GM18511 (cell line): ENCODE data around the gene ZNF586.
A peak's percentile ranks its signal among the peaks of the same experiment; 100 is the strongest.
"Not testable (repeated sequence)": the region's sequence is repeated elsewhere in the genome, so short reads cannot be mapped to it uniquely, and the experiment has no call there.

Experiments
- ATAC-seq: cut with Tn5 transposase; IDR thresholded peaks from one replicate; pipeline ENCODE4 v1.9.1; 2021; ENCODE audit warnings: mild to moderate bottlenecking, moderate library complexity; ENCODE audit not compliant: unreplicated experiment

Gene ZNF586

DNA sequence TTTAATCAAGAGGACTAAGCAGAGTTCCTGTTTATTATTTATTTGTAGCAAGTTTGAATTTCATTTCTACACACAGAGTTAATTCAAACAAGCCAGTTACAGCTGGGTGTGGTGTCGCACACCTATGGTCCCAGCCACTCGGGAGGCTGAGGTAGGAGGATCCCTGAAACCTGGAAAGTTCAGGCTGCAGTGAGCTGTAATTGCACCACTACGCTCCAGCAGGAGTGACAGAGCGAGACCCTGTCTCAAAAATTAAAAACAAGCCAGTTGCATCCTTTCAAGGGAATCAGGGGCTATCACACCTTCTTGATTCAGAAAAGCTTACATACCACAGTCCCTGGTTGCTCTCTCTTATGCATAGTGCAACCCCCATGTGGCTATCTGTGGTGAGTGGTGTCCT, 19.8 kb downstream of the ZNF586 start:
- no peak for ATAC-seq

DNA sequence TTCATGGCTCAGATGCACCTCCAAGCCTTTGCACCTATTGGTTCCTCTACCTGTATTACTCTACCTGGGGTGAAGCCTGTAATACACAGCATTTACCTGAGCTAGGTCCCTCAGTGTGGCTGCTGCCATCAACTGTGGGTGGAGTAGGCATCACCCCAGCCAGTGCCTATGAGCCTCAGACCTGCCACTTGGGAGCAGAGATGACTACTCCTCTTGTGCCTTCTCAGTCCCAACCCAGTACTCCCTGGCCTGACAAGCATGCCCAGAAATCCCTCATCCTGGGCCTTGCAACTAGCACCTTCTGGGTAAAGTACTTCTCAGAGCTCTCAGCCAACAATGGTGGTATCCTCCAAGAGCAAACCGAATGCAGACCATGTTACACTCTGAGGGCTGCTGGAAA, 27.1 kb downstream of the ZNF586 start:
- ATAC-seq: not testable (repeated sequence)

- no peak for ATAC-seq
These were observed 31.2 kb downstream of the ZNF586 start for GRCh38 chr19:57800696-57801095.

- no peak for ATAC-seq
These were observed 32.8 kb downstream of the ZNF586 start for GRCh38 chr19:57802269-57802668.

DNA sequence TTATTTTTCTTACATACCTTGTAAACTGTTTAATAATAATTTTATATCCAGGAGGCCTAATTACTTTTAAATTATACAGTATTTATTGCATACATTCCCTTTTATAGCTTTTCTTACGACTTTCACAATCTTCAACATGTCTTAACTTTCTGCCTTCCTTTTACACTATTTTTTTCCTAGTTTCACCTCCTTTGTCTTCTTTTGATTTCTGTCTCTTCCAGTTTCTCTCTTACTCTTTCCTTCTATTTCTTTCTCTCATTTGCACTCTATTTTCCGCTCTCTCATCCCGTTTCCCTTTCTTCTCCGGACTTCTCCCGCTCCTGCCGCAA, 33.8 kb downstream of the ZNF586 start:
- no peak for ATAC-seq

DNA sequence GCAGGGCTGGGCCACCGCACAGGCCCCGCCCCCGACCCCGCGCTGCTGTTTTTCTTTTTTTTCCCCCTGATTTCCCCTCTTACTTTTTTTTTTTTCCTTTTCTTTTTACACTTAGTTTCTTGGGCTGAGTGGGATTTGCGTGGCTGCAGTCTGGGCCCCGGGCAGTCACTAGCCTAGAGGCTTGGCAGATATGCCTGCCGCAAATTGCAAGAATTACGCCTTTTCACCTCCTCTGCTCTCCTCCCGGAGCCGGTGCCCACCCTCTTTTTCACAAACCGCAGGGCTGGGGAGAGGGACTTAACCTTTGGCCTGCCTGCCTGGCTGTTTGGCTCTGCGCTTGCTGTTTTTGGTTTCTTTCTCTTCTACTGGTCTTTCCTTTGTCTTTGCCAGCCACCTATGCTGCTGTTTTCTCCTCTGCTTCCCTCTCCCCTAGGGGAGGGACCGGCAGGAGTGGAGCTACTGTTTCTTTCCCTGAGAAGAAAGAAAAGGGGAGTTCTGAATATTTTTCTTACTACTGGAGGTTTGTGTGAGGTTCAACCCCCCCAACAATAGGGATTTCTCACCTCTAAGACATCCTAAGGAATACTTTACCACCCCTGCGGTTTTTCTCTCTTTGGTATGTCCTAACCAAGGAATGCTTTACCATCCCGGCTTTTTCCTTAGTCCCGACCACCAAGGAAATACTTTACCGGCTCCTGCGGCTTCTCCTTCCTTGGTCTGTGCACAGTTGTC, 34.3 kb downstream of the ZNF586 start:
- ATAC-seq: no peak

- no peak for ATAC-seq
These were observed 38.1 kb downstream of the ZNF586 start for GRCh38 chr19:57807541-57807940.

DNA sequence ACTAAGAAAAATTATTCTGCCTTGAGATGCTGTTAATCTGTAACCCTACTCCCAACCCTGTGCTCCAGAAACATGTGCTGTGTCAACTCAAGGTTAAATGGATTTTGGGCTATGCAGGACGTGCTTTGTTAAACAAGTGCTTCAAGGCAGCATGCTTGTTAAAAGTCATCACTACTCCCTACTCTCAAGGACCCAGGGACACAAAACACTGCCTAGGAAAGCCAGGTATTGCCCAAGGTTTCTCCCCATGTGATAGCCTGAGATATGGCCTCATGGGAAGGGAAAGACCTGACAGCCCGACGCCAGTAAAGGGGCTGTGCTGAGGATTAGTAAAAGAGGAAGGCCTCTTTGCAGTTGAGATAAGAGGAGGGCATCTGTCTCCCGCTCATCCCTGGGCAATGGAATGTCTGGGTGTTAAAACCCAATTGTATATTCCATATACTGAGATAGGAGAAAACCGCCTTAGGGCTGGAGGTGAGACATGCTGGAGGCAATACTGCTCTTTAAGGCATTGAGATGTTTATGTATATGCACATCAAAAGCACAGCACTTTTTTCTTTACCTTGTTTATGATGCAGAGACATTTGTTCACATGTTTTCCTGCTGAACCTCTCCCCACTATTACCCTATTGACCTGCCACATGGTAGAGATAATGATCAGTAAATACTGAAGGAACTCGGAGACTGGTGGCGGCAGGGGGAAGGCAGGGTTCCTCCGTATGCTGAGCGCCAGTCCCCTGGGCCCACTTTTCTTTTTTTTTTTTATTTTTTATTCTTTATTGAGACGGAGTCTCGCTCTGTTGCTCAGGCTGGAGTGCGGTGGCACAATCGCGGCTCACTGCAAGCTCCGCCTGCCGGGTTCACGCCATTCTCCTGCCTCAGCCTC, 41.2 kb downstream of the ZNF586 start:
- ATAC-seq: not testable (repeated sequence)

DNA sequence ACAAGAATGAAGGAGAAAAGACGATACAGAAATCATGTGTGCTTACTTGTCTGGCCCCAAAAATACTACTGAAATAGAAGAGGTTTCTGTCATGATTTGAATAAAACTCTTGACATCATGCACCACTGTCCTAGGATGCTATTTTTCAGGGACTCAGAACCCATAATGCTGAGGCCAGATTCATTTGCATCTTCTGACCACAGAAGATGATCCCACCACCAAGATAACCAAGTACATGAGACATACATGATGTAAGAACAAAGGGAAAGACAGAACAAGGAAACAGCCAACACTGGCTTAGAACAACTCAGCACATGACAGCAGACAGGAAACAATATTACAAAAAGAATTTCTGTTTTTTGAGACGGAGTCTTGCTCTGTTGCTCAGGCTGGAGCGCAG, 42.8 kb downstream of the ZNF586 start:
- ATAC-seq: no peak

- not testable (repeated sequence) for ATAC-seq
These were observed 43.7 kb downstream of the ZNF586 start for GRCh38 chr19:57812975-57813820.

- no peak for ATAC-seq
These were observed 44.5 kb downstream of the ZNF586 start for GRCh38 chr19:57813919-57814504.

DNA sequence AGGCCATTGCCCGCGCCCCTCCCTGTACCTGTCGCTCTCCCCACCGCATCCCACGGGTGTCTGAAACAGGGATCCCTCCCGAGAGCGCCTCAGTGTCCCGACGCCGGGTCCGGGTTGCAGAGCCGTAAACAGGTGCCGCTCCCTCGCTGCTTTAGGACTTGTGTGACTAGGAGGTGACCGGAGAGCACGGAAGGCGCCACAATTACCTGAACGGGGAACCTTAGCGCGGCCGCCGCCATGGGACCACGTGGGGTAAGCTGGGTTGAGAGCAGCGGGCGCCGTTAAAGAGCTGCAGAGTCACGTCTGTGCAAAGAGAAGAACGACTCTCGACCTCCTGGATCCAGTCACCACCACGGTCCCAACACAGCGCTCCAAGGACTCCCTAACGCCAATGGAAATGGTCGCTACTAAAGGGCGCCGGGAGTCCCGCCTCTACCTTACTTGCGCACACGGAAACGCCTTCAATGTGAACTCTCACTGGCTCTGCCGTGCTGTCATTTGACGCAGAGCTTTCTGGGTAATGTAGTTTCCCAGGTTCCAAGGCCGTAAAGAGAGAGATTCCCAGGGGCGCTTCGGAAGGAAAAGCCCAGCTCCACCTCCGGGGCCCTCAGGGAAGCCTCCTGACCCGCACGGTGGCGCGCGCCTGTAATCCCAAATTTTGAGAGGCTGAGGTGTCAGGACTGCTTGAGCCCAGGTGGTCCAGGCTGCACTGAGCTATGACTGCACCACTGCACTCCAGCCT, 45.2 kb downstream of the ZNF586 start, which contains the start of gene ZNF552:
Gene ZNF552 (minus strand): TSS at position 409 of the 742 bp plus-strand sequence. CDS start 170 bp downstream, at position 239.
- peak; percentile 76 for ATAC-seq

DNA sequence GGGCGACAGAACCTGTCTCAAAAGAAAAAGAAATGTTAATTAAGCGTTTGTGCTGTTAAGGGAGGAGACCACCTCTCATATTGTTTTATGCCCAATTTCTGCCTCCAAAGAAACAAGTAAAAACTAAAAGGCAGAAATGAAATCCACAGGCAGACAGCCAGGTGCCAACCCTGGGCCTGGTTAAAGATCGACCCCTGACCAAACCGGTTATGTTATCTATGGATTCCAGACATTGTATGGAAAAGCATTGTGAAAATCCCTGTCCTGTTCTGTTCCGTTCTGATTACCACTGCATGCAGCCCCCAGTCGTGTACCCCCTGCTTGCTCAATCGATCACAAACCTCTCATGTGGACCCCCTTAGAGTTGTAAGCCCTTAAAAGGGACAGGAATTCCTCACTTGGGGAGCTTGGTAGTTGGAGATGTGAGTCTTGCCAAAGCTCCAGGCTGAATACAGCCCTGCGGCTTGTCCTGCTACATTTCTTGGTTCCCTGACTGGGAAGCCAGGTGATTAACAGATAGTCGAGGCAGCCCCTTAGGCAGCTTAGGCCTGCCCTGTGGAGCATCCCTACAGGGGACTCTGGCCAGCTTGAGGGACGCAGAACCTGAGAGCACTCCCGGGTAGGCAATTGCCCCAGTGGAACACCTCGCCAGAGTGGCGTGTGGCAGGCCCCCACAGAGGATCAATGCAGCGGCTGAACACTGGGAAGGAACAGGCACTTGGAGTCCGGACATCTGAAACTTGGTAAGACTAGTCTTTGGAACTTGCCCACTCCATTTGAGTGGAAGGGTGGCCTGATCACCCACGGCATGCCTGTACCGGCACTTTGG, 46.0 kb downstream of the ZNF586 start:
- ATAC-seq: no peak

DNA sequence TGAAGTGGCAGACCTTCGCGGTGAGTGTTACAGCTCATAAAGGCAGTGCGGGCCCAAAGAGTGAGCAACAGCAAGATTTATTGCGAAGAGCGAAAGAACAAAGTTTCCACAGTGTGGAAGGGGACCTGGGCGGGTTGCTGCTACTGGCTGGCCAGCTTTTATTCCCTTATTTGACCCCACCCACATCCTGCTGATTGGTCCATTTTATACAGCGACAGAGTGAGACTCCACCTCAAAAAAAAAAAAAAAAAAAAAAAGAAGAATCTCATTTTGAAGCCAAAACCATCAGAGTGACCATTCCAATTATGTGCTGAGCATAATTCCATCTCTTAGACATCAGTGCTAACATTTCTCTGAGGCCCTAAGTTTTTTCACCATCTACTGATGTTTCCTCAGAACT, 47.2 kb downstream of the ZNF586 start:
- ATAC-seq: no peak

GRCh38 chr19:57817976-57818375, 48.5 kb downstream of the ZNF586 start:
- no peak for ATAC-seq

- no peak for ATAC-seq
These were observed 48.9 kb downstream of the ZNF586 start for GRCh38 chr19:57818378-57818777.

- ATAC-seq: peak; percentile 88
These were observed 50.1 kb downstream of the ZNF586 start for GRCh38 chr19:57819475-57820148.

DNA sequence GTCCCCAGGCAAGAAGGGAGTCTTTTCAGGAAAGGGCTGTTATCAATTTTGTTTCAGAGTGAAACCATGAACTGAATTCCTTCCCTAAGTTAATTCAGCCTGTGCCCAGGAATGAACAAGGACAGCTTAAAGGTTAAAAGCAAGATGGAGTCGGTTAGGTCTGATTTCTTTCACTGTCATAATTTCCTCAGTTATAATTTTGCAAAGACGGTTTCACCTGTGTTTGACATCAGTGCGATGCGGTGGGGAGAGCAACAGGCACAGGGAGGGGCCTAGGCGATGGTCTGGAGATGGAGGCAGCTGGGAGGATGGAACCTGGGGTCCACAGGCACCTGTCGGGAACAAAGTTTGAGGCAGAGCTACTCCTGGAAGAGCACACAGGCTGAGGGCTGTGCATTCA, 51.1 kb downstream of the ZNF586 start:
- ATAC-seq: no peak

DNA sequence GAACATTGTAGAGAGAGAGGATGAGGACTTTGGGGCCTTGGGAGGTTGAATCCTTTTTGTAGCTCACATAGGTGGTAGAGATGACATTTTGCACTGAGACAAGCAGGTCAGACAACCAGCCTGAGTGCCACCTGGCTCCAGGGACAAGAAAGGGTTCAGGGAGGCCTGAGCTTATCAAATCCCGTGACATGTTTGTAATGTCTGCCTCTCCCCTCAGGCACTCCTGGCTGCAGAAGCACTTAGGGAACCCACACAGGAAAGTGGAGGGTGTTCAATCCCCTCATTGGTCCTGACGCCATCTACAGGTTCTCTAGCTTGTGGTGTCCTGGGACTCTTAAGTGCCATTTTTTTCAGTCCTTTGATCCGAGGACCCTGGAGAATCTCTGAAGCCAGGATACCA, 51.6 kb downstream of the ZNF586 start:
- ATAC-seq: not testable (repeated sequence)
